Neural progenitor cell (in vitro differentiated cells): ENCODE measurements around the gene PAQR5. TPM values are rescaled to one million over a fixed set of nuclear protein-coding genes. Genes with fewer than 3 reads are reported as not detected.

ENCODE experiments used
- DNase-seq: peaks from one replicate; pipeline ENCODE4 v3.0.0-alpha.2; 2016; ENCODE audit warnings: low spot score
- H2AFZ ChIP-seq: fragments of 200-600 bp; sonication (generic); replicated peaks from 2 replicates; pipeline ENCODE4 v1.6.1; 2016; ENCODE audit warnings: antibody characterized with exemption
- H3F3A ChIP-seq: fragments of 200-600 bp; sonication (generic); 2 replicates; pipeline ENCODE4 v1.6.1; 2016; ENCODE audit warnings: antibody characterized with exemption, low read depth
- H3K27ac ChIP-seq: fragments of 200-600 bp; sonication (generic); 2 replicates; pipeline ENCODE4 v1.5.1; 2016; ENCODE audit warnings: mild to moderate bottlenecking
- H3K27me3 ChIP-seq: fragments of 200-600 bp; sonication (generic); 2 replicates; pipeline ENCODE4 v1.6.1; 2016; ENCODE audit warnings: mild to moderate bottlenecking, moderate library complexity
- H3K36me3 ChIP-seq: fragments of 200-600 bp; sonication (generic); 2 replicates; pipeline ENCODE4 v1.5.1; 2016
- H3K4me1 ChIP-seq: fragments of 200-600 bp; sonication (generic); 2 replicates; pipeline ENCODE4 v1.6.1; 2016; ENCODE audit warnings: mixed run types
- H3K4me2 ChIP-seq: fragments of 200-600 bp; sonication (generic); 2 replicates; pipeline ENCODE4 v1.6.1; 2016
- H3K4me3 ChIP-seq: fragments of 200-600 bp; sonication (generic); 2 replicates; pipeline ENCODE4 v1.5.1; 2016
- H3K79me2 ChIP-seq: fragments of 200-600 bp; sonication (generic); 2 replicates; pipeline ENCODE4 v1.6.1; 2016; ENCODE audit warnings: low read depth
- H3K9ac ChIP-seq: fragments of 200-600 bp; sonication (generic); 2 replicates; pipeline ENCODE4 v1.6.1; 2016
- H3K9me3 ChIP-seq: fragments of 200-600 bp; sonication (generic); 2 replicates; pipeline ENCODE4 v1.5.1; 2016; ENCODE audit warnings: low read depth
- H4K20me1 ChIP-seq: fragments of 200-600 bp; sonication (generic); 2 replicates; pipeline ENCODE4 v1.6.1; 2016; ENCODE audit warnings: low read depth
- H3K27ac Mint-ChIP-seq: 3 replicates; pipeline ENCODE4 v1.8.0; 2021; ENCODE audit warnings: mixed read lengths
- H3K27me3 Mint-ChIP-seq: 2 replicates; pipeline ENCODE4 v1.8.0; 2022; ENCODE audit warnings: low read depth, mild to moderate bottlenecking, inconsistent platforms, moderate library complexity, mixed read lengths; ENCODE audit not compliant: insufficient read depth
- H3K36me3 Mint-ChIP-seq: 3 replicates; pipeline ENCODE4 v1.8.0; 2021; ENCODE audit warnings: mixed read lengths
- H3K4me1 Mint-ChIP-seq: 3 replicates; pipeline ENCODE4 v1.8.0; 2021; ENCODE audit warnings: mixed read lengths
- H3K4me3 Mint-ChIP-seq: 3 replicates; pipeline ENCODE4 v1.8.0; 2021; ENCODE audit warnings: mild to moderate bottlenecking, moderate library complexity, mixed read lengths
- H3K9me3 Mint-ChIP-seq: 3 replicates; pipeline ENCODE4 v1.8.0; 2020; ENCODE audit warnings: mixed read lengths
- CTCF ChIP-seq: fragments of 200-600 bp; sonication (generic); IDR thresholded peaks from 2 replicates; pipeline ENCODE4 v1.5.1; 2017; ENCODE audit warnings: antibody characterized with exemption, mild to moderate bottlenecking
- EZH2 ChIP-seq: fragments of 200-600 bp; sonication (generic); IDR thresholded peaks from 2 replicates; pipeline ENCODE4 v1.6.1; 2017; ENCODE audit warnings: antibody characterized with exemption, mild to moderate bottlenecking, moderate library complexity
- EZH2phosphoT487 ChIP-seq: fragments of 200-600 bp; sonication (generic); IDR thresholded peaks from 2 replicates; pipeline ENCODE4 v1.6.1; 2017; ENCODE audit warnings: antibody characterized with exemption
- total RNA-seq: library from RNA; depleted of rRNA; stranded (reverse); fragments of >200 nt; gene quantifications from 2 replicates; pipeline ENCODE4 v1.2.3, GENCODE V29; 2015; ENCODE audit warnings: low replicate concordance

PAQR5 gene
- total RNA-seq, 1 donor from 2014 or later, result 1.4 TPM

- Histone ChIP-seq H3K9ac (peak overlapping the region; percentile 32), H3K4me2 (peak overlapping the region; percentile 87), H3K27ac (peak overlapping the region; percentile 57), H3F3A (peaks cover 52% of the 10 kb centered on the region), H3K9me3 (no peaks in the 10 kb centered on the region), H3K27me3 (no peaks in the 10 kb centered on the region), H3K4me1 (peaks cover 12% of the 10 kb centered on the region), H3K36me3 (peaks cover 24% of the 10 kb centered on the region), H4K20me1 (peaks cover 39% of the 10 kb centered on the region), H2AFZ (peak overlapping the region; percentile 60), H3K4me3 (peak overlapping the region; percentile 79), H3K79me2 (peaks cover 37% of the 10 kb centered on the region)
- no peak for TF ChIP-seq EZH2
- TF ChIP-seq CTCF, result no peak
- no peak for TF ChIP-seq EZH2phosphoT487
- peak; percentile 32 for DNase-seq
- peak overlapping the region; percentile 94 for H3K4me3 Mint-ChIP-seq
- peaks cover 14% of the 10 kb centered on the region for H3K36me3 Mint-ChIP-seq
- H3K27ac Mint-ChIP-seq, result peak overlapping the region; percentile 98
- peaks cover 32% of the 10 kb centered on the region for H3K4me1 Mint-ChIP-seq
- H3K9me3 Mint-ChIP-seq, result no peaks in the 10 kb centered on the region
- peaks cover 2% of the 10 kb centered on the region for H3K27me3 Mint-ChIP-seq
These were observed 153.4 kb downstream of the PAQR5 start for GRCh38 chr15:69451951-69452691.

- Histone ChIP-seq H3K27me3 (no peaks in the 10 kb centered on the region), H3K36me3 (peaks cover 17% of the 10 kb centered on the region), H3K9me3 (no peaks in the 10 kb centered on the region), H3K79me2 (peaks cover 37% of the 10 kb centered on the region), H3K4me3 (peak within 1 kb of the TSS; percentile 79), H3K4me1 (peaks cover 12% of the 10 kb centered on the region), H3F3A (peaks cover 55% of the 10 kb centered on the region), H3K9ac (peak within 1 kb of the TSS; percentile 71), H4K20me1 (peaks cover 39% of the 10 kb centered on the region), H3K27ac (peak within 1 kb of the TSS; percentile 57), H2AFZ (peak within 1 kb of the TSS; percentile 60), H3K4me2 (peak within 1 kb of the TSS; percentile 87)
- TF ChIP-seq EZH2phosphoT487 (no peak), EZH2 (no peak), CTCF (no peak)
- Mint-ChIP-seq H3K27ac (peak within 1 kb of the TSS; percentile 98), H3K9me3 (no peaks in the 10 kb centered on the region), H3K4me1 (peaks cover 32% of the 10 kb centered on the region), H3K4me3 (peak within 1 kb of the TSS; percentile 94), H3K27me3 (peaks cover 2% of the 10 kb centered on the region), H3K36me3 (peaks cover 20% of the 10 kb centered on the region)
- peak; percentile 98 for DNase-seq
These were observed 154.2 kb downstream of the PAQR5 start, which contains the start of gene RPLP1 for GRCh38 chr15:69452692-69453521. TSS of gene RPLP1 (plus strand) at chr15:69452818. CDS start at chr15:69452949, 131 bp downstream.

GRCh38 chr15:69454953-69455352 lies 156.2 kb downstream of the PAQR5 start:
- Mint-ChIP-seq H3K36me3 (peaks cover 20% of the 10 kb centered on the region), H3K27ac (no peak overlapping the region), H3K27me3 (peaks cover 6% of the 10 kb centered on the region), H3K9me3 (no peaks in the 10 kb centered on the region), H3K4me1 (peaks cover 32% of the 10 kb centered on the region), H3K4me3 (peak overlapping the region; percentile 94)
- Histone ChIP-seq H3K9me3 (no peaks in the 10 kb centered on the region), H3K27ac (no peak overlapping the region), H3F3A (peaks cover 65% of the 10 kb centered on the region), H3K27me3 (no peaks in the 10 kb centered on the region), H3K4me1 (peaks cover 12% of the 10 kb centered on the region), H3K4me2 (peak overlapping the region; percentile 87), H3K79me2 (peaks cover 37% of the 10 kb centered on the region), H3K4me3 (peak overlapping the region; percentile 79), H3K9ac (no peak overlapping the region), H2AFZ (no peak overlapping the region), H4K20me1 (peaks cover 39% of the 10 kb centered on the region), H3K36me3 (peaks cover 11% of the 10 kb centered on the region)
- no peak for TF ChIP-seq EZH2phosphoT487
- DNase-seq, result no peak
